PC-9 (cell line): ENCODE results near the gene TRIM39. TPM values are rescaled to one million over a fixed set of nuclear protein-coding genes. Genes with fewer than 3 reads are reported as not detected.

Experiments used
- BruUV-seq: library from RNA; stranded (reverse); fragments of 400-500 nt; replicated peaks from 2 replicates; lab custom pipeline; 2021; lab: Mats Ljungman, UMichigan
- CTCF ChIA-PET: fragments of 300-600 bp; sonication (Branson Sonifier 250); formaldehyde crosslinking; loops from one replicate; lab custom pipeline; 2022; ENCODE audit warnings: antibody characterized with exemption; lab: Charles Lee
- POLR2A ChIA-PET: fragments of 300-600 bp; sonication (Branson Sonifier 250); formaldehyde crosslinking; loops from one replicate; lab custom pipeline; 2022; ENCODE audit warnings: antibody characterized with exemption; ENCODE audit not compliant: unreplicated experiment; lab: Charles Lee
- DNase-seq, 2 experiments: peaks; one replicate each; pipeline versions ENCODE4 v3.0.0 to v3.0.0-alpha.2; 2015 to 2022; ENCODE audit warnings: mixed read lengths in 1 of 2
- H2AFZ ChIP-seq: fragments of 200-600 bp; sonication (generic); 2 replicates; pipeline ENCODE4 v1.8.1; 2017; ENCODE audit warnings: antibody characterized with exemption
- H3F3A ChIP-seq: fragments of 200-600 bp; sonication (generic); 2 replicates; pipeline ENCODE4 v1.8.1; 2017; ENCODE audit warnings: antibody characterized with exemption, mild to moderate bottlenecking, low read depth; ENCODE audit not compliant: insufficient read depth
- H3K27ac ChIP-seq: fragments of 200-600 bp; sonication (generic); 2 replicates; pipeline ENCODE4 v1.6.1; 2016; ENCODE audit warnings: mixed run types
- H3K27me3 ChIP-seq: fragments of 200-600 bp; sonication (generic); 2 replicates; pipeline ENCODE4 v1.6.1; 2016; ENCODE audit warnings: low read depth, mixed run types; ENCODE audit not compliant: insufficient read depth
- H3K36me3 ChIP-seq: fragments of 200-600 bp; sonication (generic); 2 replicates; pipeline ENCODE4 v1.6.1; 2016; ENCODE audit warnings: low read depth, mixed run types
- H3K4me1 ChIP-seq: fragments of 200-600 bp; sonication (generic); replicated peaks from 2 replicates; pipeline ENCODE4 v1.6.1; 2016; ENCODE audit warnings: mixed run types; ENCODE audit not compliant: insufficient read depth
- H3K4me2 ChIP-seq: fragments of 200-600 bp; sonication (generic); 2 replicates; pipeline ENCODE4 v1.6.1; 2017; ENCODE audit warnings: mixed run types
- H3K4me3 ChIP-seq: fragments of 200-600 bp; sonication (generic); 2 replicates; pipeline ENCODE4 v1.6.1; 2016; ENCODE audit warnings: mixed run types
- H3K79me2 ChIP-seq: fragments of 200-600 bp; sonication (generic); 2 replicates; pipeline ENCODE4 v1.6.1; 2017; ENCODE audit warnings: low read depth, mixed run types
- H3K9me2 ChIP-seq: fragments of 200-600 bp; sonication (generic); 2 replicates; pipeline ENCODE4 v1.8.1; 2017; ENCODE audit warnings: mild to moderate bottlenecking; ENCODE audit not compliant: insufficient read depth
- H3K9me3 ChIP-seq: fragments of 200-600 bp; sonication (generic); 2 replicates; pipeline ENCODE4 v1.8.1; 2016; ENCODE audit warnings: low read depth; ENCODE audit not compliant: insufficient read depth
- H4K20me1 ChIP-seq: fragments of 200-600 bp; sonication (generic); 2 replicates; pipeline ENCODE4 v1.8.1; 2017; ENCODE audit not compliant: insufficient read depth
- CTCF ChIP-seq: fragments of 200-600 bp; sonication (generic); conservative IDR thresholded peaks from 2 replicates; pipeline ENCODE4 v1.6.1; 2017; ENCODE audit warnings: mixed run types, antibody characterized with exemption, mild to moderate bottlenecking, moderate library complexity
- EZH2 ChIP-seq: fragments of 200-600 bp; sonication (generic); IDR thresholded peaks from 2 replicates; pipeline ENCODE4 v1.8.0; 2017; ENCODE audit warnings: antibody characterized with exemption, low read depth
- intact Hi-C: fragments of 100-400 bp; cut with micrococcal nuclease; formaldehyde crosslinking; loops from one replicate; pipeline ENCODE4 v1.10.0; 2022; ENCODE audit not compliant: unreplicated experiment
- total RNA-seq: library from RNA; stranded (reverse); gene quantifications from 2 replicates; pipeline ENCODE4 v1.2.3, GENCODE V29; 2021

Gene TRIM39
- total RNA-seq, 1 experiment from 2014 or later: 14.4 TPM

GRCh38 chr6:30352550-30352949 is 25.8 kb downstream of the TRIM39 start:
- CTCF ChIA-PET: no interaction called here
- Histone ChIP-seq H3F3A (no peaks in the 10 kb centered on the region), H3K36me3 (no peaks in the 10 kb centered on the region), H3K27me3 (peaks cover 6% of the 10 kb centered on the region), H3K79me2 (no peaks in the 10 kb centered on the region), H3K9me2 (no peaks in the 10 kb centered on the region), H3K4me2 (no peak overlapping the region), H3K27ac (no peak overlapping the region), H3K4me3 (no peak overlapping the region), H3K9me3 (no peaks in the 10 kb centered on the region), H3K4me1 (no peaks in the 10 kb centered on the region), H2AFZ (no peak overlapping the region), H4K20me1 (no peaks in the 10 kb centered on the region)
- TF ChIP-seq CTCF (no peak), EZH2 (no peak)
- DNase-seq: no peak
- POLR2A ChIA-PET: no interaction called here
- intact Hi-C loops: loop anchor here (10.0 kb wide), 1 partner anchor 102 kb away; no protein-coding TSS in a partner anchor
- BruUV-seq: no TSS peak

GRCh38 chr6:30355281-30355680 is 28.6 kb downstream of the TRIM39 start:
- no peaks in the 10 kb centered on the region for H3K9me2 ChIP-seq
- no peak overlapping the region for H2AFZ ChIP-seq
- intact Hi-C loops: loop anchor here (5.0 to 10.0 kb wide), 2 partner anchors 100 to 187 kb away; no protein-coding TSS in a partner anchor
- CTCF ChIA-PET: no interaction called here
- BruUV-seq: no TSS peak
- TF ChIP-seq EZH2 (no peak), CTCF (no peak)
- H3K27ac ChIP-seq: no peak overlapping the region
- no peak overlapping the region for H3K4me2 ChIP-seq
- no peak for DNase-seq
- POLR2A ChIA-PET: no interaction called here
- no peaks in the 10 kb centered on the region for H3K4me1 ChIP-seq
- no peaks in the 10 kb centered on the region for H3K9me3 ChIP-seq
- no peaks in the 10 kb centered on the region for H3K36me3 ChIP-seq
- no peak overlapping the region for H3K4me3 ChIP-seq
- no peaks in the 10 kb centered on the region for H3F3A ChIP-seq
- H3K79me2 ChIP-seq: no peaks in the 10 kb centered on the region
- H4K20me1 ChIP-seq: no peaks in the 10 kb centered on the region
- peaks cover 24% of the 10 kb centered on the region for H3K27me3 ChIP-seq

- intact Hi-C loops: loop anchor here (5.0 to 10.0 kb wide), 2 partner anchors 98 to 186 kb away; no protein-coding TSS in a partner anchor
- no peak overlapping the region for H3K4me2 ChIP-seq
- H3K4me1 ChIP-seq: no peaks in the 10 kb centered on the region
- H2AFZ ChIP-seq: no peak overlapping the region
- peaks cover 34% of the 10 kb centered on the region for H3K27me3 ChIP-seq
- H4K20me1 ChIP-seq: no peaks in the 10 kb centered on the region
- H3K4me3 ChIP-seq: no peak overlapping the region
- no peaks in the 10 kb centered on the region for H3K36me3 ChIP-seq
- no peaks in the 10 kb centered on the region for H3K9me3 ChIP-seq
- H3K27ac ChIP-seq: no peak overlapping the region
- no peak for DNase-seq
- no peaks in the 10 kb centered on the region for H3F3A ChIP-seq
- CTCF ChIA-PET: no interaction called here
- BruUV-seq: no TSS peak
- POLR2A ChIA-PET: no interaction called here
- TF ChIP-seq CTCF: no peak
- TF ChIP-seq EZH2: no peak
- H3K9me2 ChIP-seq: no peaks in the 10 kb centered on the region
- H3K79me2 ChIP-seq: no peaks in the 10 kb centered on the region
Observed at GRCh38 chr6:30356536-30356935, 29.8 kb downstream of the TRIM39 start.
